ENCODE data around the gene SESTD1. TPM values are rescaled to one million over a fixed set of nuclear protein-coding genes. Genes with fewer than 3 reads are reported as not detected.

Gene SESTD1
- total RNA-seq, 2 donors from 2014 or later: 58.5 to 59.9 TPM

- DNase-seq (no peak), ATAC-seq (no peak)
- intact Hi-C loops (cut with DNase I): no loop called here
Observed at GRCh38 chr2:179165356-179166000, 99.2 kb downstream of the SESTD1 start.

GRCh38 chr2:179141206-179141605 lies 123.4 kb downstream of the SESTD1 start:
- DNase-seq (no peak), ATAC-seq (peak in 1 of 2 donors; percentile 77)
- intact Hi-C loops (cut with DNase I): no loop called here

- ATAC-seq (no peak), DNase-seq (no peak)
- intact Hi-C loops (cut with DNase I): no loop called here
Observed at GRCh38 chr2:179140571-179140970, 124.1 kb downstream of the SESTD1 start.

GRCh38 chr2:179139506-179139905 lies 125.1 kb downstream of the SESTD1 start:
- DNase-seq (no peak), ATAC-seq (no peak)
- intact Hi-C loops (cut with DNase I): no loop called here

- DNase-seq (no peak), ATAC-seq (no peak)
- intact Hi-C loops (cut with DNase I): no loop called here
Observed at GRCh38 chr2:179137200-179137759, 127.4 kb downstream of the SESTD1 start.

- ATAC-seq: no peak
- intact Hi-C loops (cut with DNase I): no loop called here
- no peak for DNase-seq
Observed at GRCh38 chr2:179133016-179133415, 131.6 kb downstream of the SESTD1 start.

GRCh38 chr2:179132076-179132475 lies 132.6 kb downstream of the SESTD1 start:
- ATAC-seq (no peak), DNase-seq (no peak)
- intact Hi-C loops (cut with DNase I): no loop called here

GRCh38 chr2:179130560-179130959 lies 134.1 kb downstream of the SESTD1 start:
- DNase-seq (no peak), ATAC-seq (no peak)
- intact Hi-C loops (cut with DNase I): no loop called here

- ATAC-seq (no peak), DNase-seq (no peak)
- intact Hi-C loops (cut with DNase I): loop anchor here in 1 of 2 donors (10.0 kb wide), 1 partner anchor 205 kb away; no protein-coding TSS in a partner anchor
Observed at GRCh38 chr2:179129574-179130238, 134.9 kb downstream of the SESTD1 start.

GRCh38 chr2:179125404-179125803 lies 139.2 kb downstream of the SESTD1 start:
- intact Hi-C loops (cut with DNase I): loop anchor here in 1 of 2 donors (10.0 kb wide), 1 partner anchor 201 kb away; no protein-coding TSS in a partner anchor
- DNase-seq: no peak
- no peak for ATAC-seq

- DNase-seq: no peak
- ATAC-seq: no peak
- intact Hi-C loops (cut with DNase I): loop anchor here in 1 of 2 donors (10.0 kb wide), 1 partner anchor 199 kb away; no protein-coding TSS in a partner anchor
Observed at GRCh38 chr2:179124282-179124681, 140.3 kb downstream of the SESTD1 start.

- DNase-seq: no peak
- intact Hi-C loops (cut with DNase I): loop anchor here in 1 of 2 donors (10.0 kb wide), 1 partner anchor 198 kb away; no protein-coding TSS in a partner anchor
- no peak for ATAC-seq
Observed at GRCh38 chr2:179123272-179123662, 141.4 kb downstream of the SESTD1 start.

GRCh38 chr2:179107737-179108136 lies 156.9 kb downstream of the SESTD1 start:
- DNase-seq: no peak
- no peak for ATAC-seq
- intact Hi-C loops (cut with DNase I): no loop called here

- intact Hi-C loops (cut with DNase I): no loop called here
- DNase-seq (peak; percentile 41), ATAC-seq (peak; percentile 65 to 79)
Observed at GRCh38 chr2:179106676-179107428, 157.8 kb downstream of the SESTD1 start.

GRCh38 chr2:179106342-179106675 lies 158.3 kb downstream of the SESTD1 start:
- DNase-seq: no peak
- intact Hi-C loops (cut with DNase I): no loop called here
- no peak for ATAC-seq

GRCh38 chr2:179104736-179105135 lies 159.9 kb downstream of the SESTD1 start:
- intact Hi-C loops (cut with DNase I): no loop called here
- ATAC-seq (peak in 1 of 2 donors; percentile 47), DNase-seq (no peak)

GRCh38 chr2:179098080-179098689 lies 166.4 kb downstream of the SESTD1 start:
- DNase-seq: no peak

GRCh38 chr2:179097131-179097530 lies 167.5 kb downstream of the SESTD1 start:
- DNase-seq (no peak), ATAC-seq (no peak)
- intact Hi-C loops (cut with DNase I): no loop called here

More at GRCh38 chr2:179098080-179098689, 166.4 kb downstream of the SESTD1 start:
- intact Hi-C loops (cut with DNase I): no loop called here
- no peak for ATAC-seq

- DNase-seq (no peak), ATAC-seq (no peak)
- intact Hi-C loops (cut with DNase I): no loop called here
Observed at GRCh38 chr2:179096090-179096489, 168.5 kb downstream of the SESTD1 start.

Measured in left cardiac atrium (tissue), 4 donors.